GM19372 (cell line): ENCODE results near the gene MAP4K4.
A peak's percentile ranks its signal among the peaks of the same experiment; 100 is the strongest.

Experiments
- ATAC-seq: cut with Tn5 transposase; IDR thresholded peaks from one replicate; pipeline ENCODE4 v1.9.1; 2021; ENCODE audit warnings: mild to moderate bottlenecking, low read depth, moderate library complexity; ENCODE audit not compliant: unreplicated experiment

The MAP4K4 gene

DNA sequence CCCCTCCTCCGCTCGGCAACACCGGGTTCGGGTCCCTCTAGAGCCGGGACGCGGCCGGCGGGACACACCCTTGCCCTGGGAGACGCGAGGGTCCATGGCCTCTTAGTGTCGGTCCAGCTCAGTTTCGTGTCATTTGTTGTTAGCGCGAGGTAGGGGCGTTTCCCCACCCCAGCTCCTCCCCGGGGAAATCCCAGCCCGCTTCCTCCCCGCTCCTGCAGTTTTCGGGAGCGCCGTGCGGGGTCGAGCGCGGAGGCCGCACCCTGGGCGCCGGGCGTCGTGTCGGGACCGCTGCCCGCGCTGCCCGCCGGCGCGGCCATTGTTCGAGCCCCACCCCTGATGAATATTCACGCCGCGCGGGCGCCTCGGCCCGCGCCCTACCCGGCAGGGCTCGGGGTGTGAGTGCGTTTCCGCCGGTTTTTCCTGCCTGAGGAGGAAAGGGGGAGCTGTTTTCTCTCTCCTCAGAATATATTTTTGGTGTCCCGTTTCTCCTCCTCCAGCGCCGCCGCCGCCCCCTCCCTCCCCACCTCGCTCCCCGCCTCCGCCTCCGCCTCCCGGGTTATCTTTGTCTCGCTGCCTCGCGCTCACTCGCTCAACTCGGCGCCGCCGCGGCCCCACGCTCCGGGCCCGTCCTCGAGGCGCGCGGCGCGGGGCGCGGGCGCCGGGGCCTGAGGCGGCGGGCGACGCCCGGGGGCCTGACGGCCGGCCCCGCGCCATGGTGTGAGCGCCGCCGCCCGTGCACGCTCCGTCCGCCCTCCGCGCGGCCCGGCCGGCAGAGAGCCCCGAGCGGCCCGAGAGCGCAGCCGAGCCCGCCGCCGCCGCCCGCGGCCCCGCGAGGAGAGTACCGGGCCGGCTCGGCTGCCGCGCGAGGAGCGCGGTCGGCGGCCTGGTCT lies at the start of gene MAP4K4:
Gene MAP4K4, plus strand, starts transcription at position 584 of the 890 bp plus-strand sequence. CDS start 374 bp downstream, outside the sequence.
- peak; percentile 53 for ATAC-seq

DNA sequence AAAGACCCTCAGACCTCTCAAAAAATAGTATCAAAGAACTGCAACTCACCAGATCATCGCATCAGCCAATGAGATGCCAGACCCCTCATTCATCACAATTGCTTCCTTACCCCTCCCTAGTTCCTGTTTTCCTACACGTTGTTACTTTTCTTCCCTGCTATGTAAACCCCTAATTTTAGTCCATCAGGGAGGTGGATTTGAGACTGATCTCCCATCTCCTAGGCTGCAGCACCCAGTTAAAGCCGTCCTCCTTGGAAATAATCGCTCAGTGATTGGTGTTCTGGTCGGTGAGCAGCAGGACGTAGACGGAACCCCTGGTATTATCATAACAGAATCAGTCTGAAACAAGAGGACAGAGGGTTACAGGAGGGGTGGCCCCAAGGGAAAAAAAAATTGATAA lies 44.0 kb upstream of the MAP4K4 start:
- no peak for ATAC-seq

DNA sequence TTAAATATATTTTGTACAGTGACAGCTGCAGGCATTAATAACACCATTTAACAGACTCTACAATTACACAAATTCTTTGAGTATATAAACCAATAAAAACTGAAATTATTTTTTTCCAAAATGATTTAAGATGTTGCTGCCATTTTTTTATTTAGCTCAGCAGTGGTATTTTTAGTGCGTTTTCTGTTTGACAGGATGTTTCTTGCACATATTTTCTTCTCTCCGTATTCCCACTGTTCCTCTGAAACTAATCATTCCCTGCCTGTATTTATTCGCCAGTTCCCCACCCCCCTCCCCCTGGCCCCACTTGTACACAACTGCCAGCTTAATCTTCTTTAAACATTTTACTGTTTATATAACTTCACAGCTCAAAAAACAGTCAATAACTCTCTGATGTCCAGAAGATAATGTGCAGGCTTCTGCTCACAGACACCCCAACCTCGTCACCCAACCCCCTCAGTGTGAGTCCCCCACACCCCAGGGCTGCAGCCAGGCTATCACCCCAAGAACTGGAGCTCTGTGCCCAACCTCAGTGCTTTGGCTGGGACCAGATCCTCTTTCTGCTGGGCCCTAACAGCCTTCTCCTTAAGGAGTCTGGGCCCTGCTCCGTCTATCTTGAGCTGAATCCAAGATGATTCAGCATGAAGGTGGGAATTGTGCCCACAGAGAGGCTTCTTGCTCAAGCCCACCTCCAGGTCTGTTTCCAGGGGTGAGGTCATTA lies 41.6 kb upstream of the MAP4K4 start:
- no peak for ATAC-seq

DNA sequence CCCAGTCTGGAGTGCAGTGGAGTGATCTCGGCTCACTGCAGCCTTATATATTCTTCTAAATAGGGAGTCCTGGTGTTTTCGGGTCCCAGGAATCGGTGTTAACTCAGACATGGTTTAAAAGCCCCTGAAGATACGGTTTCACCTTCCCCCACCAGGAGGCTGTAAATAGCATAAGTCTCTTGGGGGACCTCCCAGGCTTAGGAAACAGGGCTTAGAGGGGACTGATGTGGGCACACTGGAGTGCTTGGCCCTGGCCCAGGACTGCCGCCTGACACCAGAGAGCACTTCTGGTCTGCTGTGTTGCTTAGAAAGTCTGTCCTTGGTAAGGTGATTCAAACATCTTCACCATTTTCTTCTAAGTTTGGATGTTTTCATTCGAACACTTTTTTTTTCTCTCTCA lies 39.7 kb upstream of the MAP4K4 start:
- no peak for ATAC-seq

DNA sequence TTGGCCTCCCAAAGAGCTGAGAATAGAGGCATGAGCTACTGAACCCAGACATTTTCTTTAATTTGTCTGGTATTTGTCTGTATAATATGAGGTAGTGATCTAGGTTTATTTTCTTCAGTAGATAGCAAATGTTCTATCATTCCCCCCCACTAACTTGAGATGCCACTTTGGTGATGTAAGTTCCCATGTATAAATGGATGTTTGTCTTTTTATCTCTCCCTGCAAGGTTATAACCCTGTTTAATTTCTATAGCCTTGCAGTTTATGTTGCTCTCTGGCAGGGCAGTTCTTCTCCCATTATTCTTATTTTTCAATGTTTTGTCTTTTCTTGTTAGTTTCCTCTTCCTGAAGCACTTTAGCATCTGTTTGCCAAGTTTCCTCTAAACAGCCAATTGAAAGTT lies 39.1 kb upstream of the MAP4K4 start:
- ATAC-seq: no peak

DNA sequence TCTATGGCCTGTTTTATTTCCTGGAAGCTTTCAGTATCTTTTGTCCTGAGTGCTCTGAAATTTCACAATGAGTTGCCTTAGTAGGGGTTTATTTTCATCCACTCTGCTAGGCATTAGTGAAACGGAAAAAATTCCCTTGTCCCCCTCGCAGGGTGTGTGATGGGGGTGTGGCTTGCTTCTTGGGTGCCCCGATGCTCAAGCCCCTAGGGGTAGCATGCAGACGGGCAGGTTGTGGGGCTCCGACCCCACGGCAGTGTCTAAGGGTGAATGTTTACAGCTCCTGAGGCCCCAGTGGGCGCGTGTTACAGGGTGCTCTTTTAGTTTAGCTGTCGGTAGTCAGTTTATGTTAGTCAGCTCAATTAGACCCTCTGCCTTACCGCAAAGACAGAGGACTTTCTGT lies 32.2 kb upstream of the MAP4K4 start:
- ATAC-seq: no peak

DNA sequence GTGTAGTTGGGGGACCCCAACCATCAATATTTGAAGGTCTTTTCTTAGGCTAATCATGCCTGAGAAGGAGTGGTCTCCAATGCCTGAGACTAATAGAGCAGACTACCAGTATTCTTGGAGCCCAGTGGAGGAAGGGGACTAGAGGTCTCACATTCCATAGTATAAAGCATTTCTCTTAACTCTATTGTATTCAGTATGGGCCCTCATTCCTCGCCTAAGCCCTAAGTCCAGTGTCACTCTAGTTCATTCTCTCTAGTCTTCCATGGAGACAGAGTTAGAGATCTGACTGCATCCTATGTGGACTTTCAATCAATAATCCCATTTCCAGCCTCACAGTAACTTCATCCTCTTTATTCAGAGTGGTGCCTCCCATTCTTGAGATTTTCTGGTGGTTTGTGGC lies 29.7 kb upstream of the MAP4K4 start:
- no peak for ATAC-seq

DNA sequence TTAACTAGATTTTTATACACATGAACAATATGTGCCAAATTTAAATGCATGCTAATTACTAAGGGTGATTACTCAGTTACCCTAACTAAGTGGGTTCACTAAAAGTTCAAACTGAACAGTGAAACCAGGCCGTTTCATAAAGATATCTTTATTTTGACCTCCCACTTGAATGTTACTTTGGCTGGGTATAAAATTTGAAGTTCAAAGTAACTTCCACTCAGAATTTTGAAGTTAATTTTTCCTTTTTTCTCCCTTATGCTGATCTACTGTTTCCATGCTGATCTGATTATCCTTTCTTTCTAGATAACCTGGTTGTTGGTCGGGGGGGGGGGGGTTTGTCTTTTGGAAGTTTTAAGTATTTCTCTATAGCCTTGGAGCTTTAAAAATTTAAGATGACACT lies 25.5 kb upstream of the MAP4K4 start:
- no peak for ATAC-seq

DNA sequence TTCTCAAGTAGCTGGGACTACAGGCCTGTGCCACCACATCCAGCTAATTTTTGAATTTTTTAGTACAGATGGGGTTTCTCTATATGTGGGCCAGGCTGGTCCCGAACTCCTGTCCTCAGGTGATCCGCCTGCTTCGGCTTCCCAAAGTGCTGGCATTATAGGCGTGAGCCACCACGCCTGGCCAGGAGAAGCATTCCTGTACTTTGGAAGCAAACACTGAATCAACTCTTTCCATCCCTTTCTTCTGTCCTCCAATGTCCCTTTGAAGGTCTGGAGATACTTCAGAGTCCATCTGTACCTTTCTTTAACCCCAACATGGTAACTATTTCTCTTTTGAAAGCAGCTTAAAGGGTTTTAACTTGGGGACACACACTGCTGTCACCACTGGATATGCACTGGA lies 23.6 kb upstream of the MAP4K4 start:
- no peak for ATAC-seq

DNA sequence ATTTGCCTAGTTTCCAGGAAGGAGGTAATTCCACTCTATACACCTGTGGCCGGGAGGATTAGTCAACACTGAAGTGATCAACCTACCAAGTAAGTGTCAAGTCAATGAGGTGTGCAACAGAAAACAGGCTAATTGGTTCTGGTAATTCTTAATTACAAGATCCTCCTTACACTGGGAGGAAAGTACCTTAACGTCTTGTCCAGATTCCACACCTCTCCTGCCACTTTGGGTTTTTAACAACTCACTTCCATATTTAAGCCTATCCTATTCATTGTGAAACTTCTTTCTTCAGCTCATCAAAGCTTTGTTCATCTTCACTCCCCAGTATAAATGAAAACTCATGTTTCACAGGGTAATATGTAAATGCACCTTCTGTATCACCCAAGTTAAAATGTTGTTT lies 22.0 kb upstream of the MAP4K4 start:
- no peak for ATAC-seq

DNA sequence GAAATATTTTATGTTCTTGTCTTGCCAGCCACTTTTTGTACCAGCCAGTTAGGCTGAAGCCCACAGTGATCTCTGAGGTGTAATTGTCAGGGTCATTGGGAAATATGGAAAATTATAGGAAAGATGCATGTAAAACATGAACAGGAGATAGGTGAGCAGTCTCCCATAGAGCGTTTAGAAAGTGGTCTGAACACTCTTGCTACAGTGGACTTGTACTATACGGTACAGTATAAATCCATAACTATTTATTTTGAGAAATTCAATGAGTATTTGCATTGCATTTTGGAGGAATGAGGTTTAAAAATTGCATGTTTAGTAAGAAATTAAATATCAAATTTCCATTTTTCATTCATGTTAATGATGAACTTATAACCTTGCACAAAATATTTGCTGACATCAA lies 20.8 kb upstream of the MAP4K4 start:
- no peak for ATAC-seq

DNA sequence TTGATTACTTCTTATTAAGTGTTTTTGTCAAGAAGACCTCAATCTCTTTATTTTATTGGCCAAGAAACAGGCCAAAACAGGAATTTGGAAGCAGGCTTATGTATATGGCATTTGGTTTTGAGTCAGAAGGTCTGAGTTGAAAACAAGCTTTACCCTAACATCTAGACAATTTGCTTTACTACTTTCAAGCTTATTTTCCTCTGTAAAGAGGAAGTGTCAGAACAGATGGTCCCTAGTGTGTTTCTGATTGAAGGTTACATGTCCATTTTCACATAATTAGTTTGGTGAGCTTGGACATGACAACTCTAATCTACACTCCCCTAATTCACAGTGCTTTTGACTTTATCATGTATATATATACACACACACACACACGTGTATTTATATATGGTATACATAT lies 19.8 kb upstream of the MAP4K4 start:
- no peak for ATAC-seq

DNA sequence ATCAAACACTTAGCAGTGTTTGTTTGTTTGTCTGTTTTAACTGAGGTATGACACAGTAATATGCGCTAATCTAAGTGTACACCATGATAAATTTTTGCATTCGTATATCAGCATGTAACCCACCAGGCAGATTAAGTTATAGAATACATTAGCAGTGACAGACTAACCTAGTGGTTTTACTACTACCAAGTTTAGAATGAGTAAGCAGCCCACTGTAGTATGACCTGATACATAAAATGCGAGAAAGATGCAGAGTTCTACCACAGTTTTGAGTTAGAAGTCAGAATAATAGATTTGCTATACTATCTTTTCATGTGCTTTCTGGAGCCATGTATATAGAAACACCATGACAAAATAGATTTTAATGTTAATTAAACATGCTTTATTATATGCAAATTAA lies 19.1 kb upstream of the MAP4K4 start:
- no peak for ATAC-seq

DNA sequence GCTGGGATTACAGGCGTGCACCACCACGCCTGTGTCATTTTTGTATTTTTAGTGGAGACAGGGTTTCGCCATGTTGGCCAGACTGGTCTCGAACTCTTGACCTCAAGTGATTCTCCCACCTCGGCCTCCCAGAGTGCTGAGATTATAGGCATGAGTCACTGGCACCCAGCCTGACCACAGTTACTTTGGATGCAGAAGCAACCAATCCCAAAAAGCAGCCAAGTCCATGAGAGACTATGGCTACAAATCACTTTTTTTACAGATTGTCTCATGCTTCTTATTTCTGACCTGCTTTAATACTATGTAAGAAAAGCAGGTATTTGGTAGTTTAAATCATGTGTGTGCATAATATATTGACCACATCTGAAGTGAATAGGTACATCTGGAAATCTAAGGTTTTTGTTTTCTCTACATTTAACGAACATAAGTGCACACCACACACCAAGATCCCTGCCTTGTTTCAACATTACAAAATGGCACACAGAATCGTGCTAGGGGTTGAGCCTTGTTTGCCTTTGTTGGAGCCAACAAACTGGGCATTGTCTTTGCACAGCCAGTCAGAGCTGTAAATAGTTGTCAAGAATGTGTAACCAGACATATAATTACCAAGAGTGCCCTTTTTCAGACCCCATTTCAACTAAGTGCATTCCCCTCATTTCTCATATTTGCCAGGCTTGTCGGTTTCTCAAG lies 18.3 kb upstream of the MAP4K4 start:
- no peak for ATAC-seq

DNA sequence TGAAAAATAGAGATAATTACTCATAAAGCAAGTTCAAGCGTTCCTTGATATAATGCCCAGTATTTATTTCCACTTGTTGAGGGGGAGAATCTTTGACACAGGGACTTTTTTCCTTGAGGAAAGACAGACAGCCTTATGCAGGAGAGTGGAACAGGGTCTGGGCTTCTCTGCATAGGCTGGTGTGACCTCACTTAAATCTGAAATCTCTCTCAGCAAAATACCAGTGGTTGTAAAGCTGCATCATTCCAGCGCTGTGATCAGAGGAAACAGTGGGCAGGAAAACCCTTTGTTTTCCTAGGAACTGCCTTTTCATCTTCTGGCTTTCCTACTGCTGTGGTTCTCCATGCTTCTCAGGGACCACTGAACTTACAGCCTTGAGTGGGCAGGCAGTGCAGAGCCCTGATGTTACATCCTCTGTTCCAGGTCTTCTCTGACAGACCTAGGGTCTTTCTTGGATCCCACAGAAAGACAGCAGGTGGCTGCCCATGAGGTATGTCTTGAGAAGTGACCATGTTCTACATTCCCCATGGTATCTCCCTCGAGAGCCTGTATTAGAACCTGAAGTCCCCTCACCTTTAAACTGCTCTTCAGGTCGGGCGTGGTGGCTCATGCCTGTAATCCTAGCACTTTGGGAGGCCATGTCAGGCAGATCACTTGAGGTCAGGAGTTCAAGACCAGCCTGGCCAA lies 17.6 kb upstream of the MAP4K4 start:
- ATAC-seq: no peak

DNA sequence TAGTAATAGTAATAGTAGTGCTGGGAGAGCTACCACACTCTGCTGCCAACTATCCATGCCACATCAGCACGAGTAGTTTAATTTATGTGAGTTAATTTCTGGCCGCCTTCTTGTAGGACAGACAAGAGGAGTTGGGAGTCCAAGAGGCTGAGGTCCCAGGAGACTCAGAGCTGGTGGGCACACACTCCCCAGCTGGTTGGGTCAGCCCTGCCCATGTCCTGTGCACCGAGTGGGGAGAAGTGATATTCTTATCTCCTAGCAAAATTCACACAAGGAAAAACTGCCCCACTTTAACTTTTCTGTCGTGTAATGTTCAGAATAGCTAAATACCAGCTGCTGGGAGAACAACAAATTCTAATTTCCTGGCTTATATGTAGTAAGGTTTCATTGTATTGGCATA lies 15.2 kb upstream of the MAP4K4 start:
- no peak for ATAC-seq

DNA sequence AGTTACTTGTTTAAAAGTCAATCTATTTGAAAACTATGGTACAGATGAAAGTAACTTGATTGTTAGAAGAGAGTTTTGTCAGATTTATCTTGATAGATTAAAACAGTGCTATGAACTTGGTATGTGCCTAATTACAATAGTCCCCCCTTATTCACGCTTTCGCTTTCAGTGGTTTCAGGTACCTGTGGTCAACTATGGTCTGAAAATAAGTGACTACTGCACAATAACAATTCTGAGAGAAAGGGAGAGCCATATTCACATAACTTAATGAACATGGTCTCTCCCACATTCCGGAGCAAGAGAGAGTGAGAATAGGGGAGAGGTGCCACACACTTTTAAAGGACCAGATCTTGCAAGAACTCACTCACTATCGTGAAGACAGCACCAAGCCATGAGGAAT lies 13.2 kb upstream of the MAP4K4 start:
- ATAC-seq: no peak

DNA sequence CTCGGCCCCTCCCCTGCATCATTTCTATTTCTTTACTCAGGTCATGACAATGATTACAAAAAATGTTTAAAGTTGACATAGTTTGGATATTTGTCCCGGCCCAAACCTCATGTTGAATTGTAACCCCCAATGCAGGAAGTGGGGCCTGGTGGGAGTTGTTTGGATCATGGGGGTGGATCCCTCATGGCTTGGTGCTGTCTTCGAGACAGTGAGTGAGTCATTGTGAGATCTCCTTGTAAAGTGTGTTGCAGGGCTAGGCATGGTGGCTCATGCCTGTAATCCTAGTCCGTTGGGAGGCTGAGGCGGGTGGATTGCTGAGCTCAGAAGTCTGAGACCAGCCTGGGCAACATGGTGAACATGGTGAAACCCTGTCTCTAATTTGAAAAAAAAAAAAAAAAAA lies 9.2 kb upstream of the MAP4K4 start:
- ATAC-seq: no peak

DNA sequence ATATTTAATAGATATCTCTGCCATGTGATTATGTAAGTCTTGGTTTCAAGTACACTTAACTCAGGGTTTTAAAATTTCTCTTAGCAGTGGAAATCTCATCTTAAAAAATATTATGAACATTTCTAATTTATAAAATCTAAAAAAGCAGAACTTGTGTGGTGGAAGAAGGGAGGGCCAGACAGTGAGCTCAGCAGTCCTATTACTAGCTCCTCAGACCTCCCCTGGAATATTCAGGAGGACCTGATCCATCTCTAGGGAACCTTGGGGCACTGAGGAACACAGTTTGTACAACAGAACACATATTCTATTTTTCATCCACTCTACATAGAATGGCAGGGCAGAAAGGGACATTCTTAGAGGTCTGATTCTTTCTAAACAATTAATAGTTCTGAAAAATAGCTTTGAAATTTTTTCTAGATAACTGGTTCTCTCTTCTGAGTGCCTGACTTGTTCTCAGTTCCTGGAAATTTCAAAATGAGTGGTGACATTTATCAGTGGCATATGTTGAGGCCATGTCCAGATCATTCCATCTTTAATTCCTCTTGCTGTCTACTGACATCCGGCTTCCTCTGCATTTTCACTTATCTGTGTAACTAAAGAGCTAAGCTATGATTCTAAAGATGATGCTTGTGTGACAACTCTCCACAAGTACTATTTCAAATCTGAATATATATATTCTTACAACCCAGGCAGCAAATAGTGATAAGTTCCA lies 8.2 kb upstream of the MAP4K4 start:
- ATAC-seq: no peak

DNA sequence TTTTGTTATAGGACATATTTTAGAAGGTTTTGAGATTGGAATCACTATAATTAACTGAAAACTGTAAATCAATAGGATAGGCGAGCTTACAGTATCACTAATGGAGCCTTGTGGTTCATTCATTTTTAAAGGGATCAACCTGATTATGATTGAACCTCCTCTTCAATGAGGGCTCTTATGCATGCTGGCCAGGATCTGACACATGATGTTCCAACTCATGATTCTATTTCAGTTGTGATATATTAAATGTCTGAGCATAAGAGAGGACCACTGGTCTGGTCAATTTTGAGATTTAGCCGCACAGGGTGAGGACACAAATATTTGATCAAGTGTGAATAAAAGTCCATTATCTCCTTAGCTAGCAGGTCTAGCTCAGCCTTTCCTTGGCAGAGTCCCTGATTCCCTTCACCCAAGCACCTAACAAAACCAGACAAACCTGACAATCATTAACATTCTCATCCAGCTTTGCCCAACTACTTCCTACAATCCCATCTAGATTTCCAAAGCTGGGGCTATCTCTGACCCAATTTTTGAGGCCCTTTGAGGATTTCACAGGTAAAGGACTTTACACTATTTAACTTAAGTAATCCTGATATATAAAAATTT lies 6.9 kb upstream of the MAP4K4 start:
- no peak for ATAC-seq
